PC-9 (cell line): ENCODE results near the gene SIM2. TPM values are rescaled to one million over a fixed set of nuclear protein-coding genes. Genes with fewer than 3 reads are reported as not detected.

Experiments
- BruUV-seq: library from RNA; stranded (reverse); fragments of 400-500 nt; replicated peaks from 2 replicates; lab custom pipeline; 2021; lab: Mats Ljungman, UMichigan
- CTCF ChIA-PET: fragments of 300-600 bp; sonication (Branson Sonifier 250); formaldehyde crosslinking; loops from one replicate; lab custom pipeline; 2022; ENCODE audit warnings: antibody characterized with exemption; lab: Charles Lee
- POLR2A ChIA-PET: fragments of 300-600 bp; sonication (Branson Sonifier 250); formaldehyde crosslinking; loops from one replicate; lab custom pipeline; 2022; ENCODE audit warnings: antibody characterized with exemption; ENCODE audit not compliant: unreplicated experiment; lab: Charles Lee
- DNase-seq, 2 experiments: peaks; one replicate each; pipeline versions ENCODE4 v3.0.0 to v3.0.0-alpha.2; 2015 to 2022; ENCODE audit warnings: mixed read lengths in 1 of 2
- H2AFZ ChIP-seq: fragments of 200-600 bp; sonication (generic); 2 replicates; pipeline ENCODE4 v1.8.1; 2017; ENCODE audit warnings: antibody characterized with exemption
- H3F3A ChIP-seq: fragments of 200-600 bp; sonication (generic); 2 replicates; pipeline ENCODE4 v1.8.1; 2017; ENCODE audit warnings: antibody characterized with exemption, mild to moderate bottlenecking, low read depth; ENCODE audit not compliant: insufficient read depth
- H3K27ac ChIP-seq: fragments of 200-600 bp; sonication (generic); 2 replicates; pipeline ENCODE4 v1.6.1; 2016; ENCODE audit warnings: mixed run types
- H3K27me3 ChIP-seq: fragments of 200-600 bp; sonication (generic); 2 replicates; pipeline ENCODE4 v1.6.1; 2016; ENCODE audit warnings: low read depth, mixed run types; ENCODE audit not compliant: insufficient read depth
- H3K36me3 ChIP-seq: fragments of 200-600 bp; sonication (generic); 2 replicates; pipeline ENCODE4 v1.6.1; 2016; ENCODE audit warnings: low read depth, mixed run types
- H3K4me1 ChIP-seq: fragments of 200-600 bp; sonication (generic); replicated peaks from 2 replicates; pipeline ENCODE4 v1.6.1; 2016; ENCODE audit warnings: mixed run types; ENCODE audit not compliant: insufficient read depth
- H3K4me2 ChIP-seq: fragments of 200-600 bp; sonication (generic); 2 replicates; pipeline ENCODE4 v1.6.1; 2017; ENCODE audit warnings: mixed run types
- H3K4me3 ChIP-seq: fragments of 200-600 bp; sonication (generic); 2 replicates; pipeline ENCODE4 v1.6.1; 2016; ENCODE audit warnings: mixed run types
- H3K79me2 ChIP-seq: fragments of 200-600 bp; sonication (generic); 2 replicates; pipeline ENCODE4 v1.6.1; 2017; ENCODE audit warnings: low read depth, mixed run types
- H3K9me2 ChIP-seq: fragments of 200-600 bp; sonication (generic); 2 replicates; pipeline ENCODE4 v1.8.1; 2017; ENCODE audit warnings: mild to moderate bottlenecking; ENCODE audit not compliant: insufficient read depth
- H3K9me3 ChIP-seq: fragments of 200-600 bp; sonication (generic); 2 replicates; pipeline ENCODE4 v1.8.1; 2016; ENCODE audit warnings: low read depth; ENCODE audit not compliant: insufficient read depth
- H4K20me1 ChIP-seq: fragments of 200-600 bp; sonication (generic); 2 replicates; pipeline ENCODE4 v1.8.1; 2017; ENCODE audit not compliant: insufficient read depth
- EZH2 ChIP-seq: fragments of 200-600 bp; sonication (generic); IDR thresholded peaks from 2 replicates; pipeline ENCODE4 v1.8.0; 2017; ENCODE audit warnings: antibody characterized with exemption, low read depth
- intact Hi-C: fragments of 100-400 bp; cut with micrococcal nuclease; formaldehyde crosslinking; loops from one replicate; pipeline ENCODE4 v1.10.0; 2022; ENCODE audit not compliant: unreplicated experiment
- total RNA-seq: library from RNA; stranded (reverse); gene quantifications from 2 replicates; pipeline ENCODE4 v1.2.3, GENCODE V29; 2021
- TF ChIP-seq, protein P1 (sequence below): fragments of 200-600 bp; sonication (generic); conservative IDR thresholded peaks from 2 replicates; pipeline ENCODE4 v1.6.1; 2017; ENCODE audit warnings: mixed run types, antibody characterized with exemption, mild to moderate bottlenecking, moderate library complexity

The SIM2 gene
- total RNA-seq, 1 experiment from 2014 or later, result 18.5 TPM

- CTCF ChIA-PET, result no interaction called here
These were observed 86.7 kb downstream of the SIM2 start for GRCh38 chr21:36785615-36786014.

DNA sequence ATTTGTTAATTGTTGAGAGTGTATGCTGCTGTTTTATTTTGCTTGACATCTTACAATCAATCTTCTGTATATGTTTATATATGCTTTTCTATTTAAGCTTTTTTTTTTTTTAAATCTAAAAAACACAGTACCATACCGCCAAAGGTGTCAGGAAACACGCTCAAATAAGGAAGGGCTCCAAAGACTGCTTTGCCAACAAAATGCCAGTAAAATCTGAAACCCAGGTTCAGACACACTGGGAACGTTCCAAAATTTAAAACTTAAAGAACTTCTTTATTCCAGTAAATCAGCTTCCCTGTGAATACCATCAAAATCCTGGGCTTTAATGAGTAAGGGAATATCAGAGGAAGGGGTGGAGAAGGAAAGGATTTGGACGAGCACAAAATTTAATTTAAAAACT is 87.3 kb downstream of the SIM2 start:
- no TSS peak for BruUV-seq
- CTCF ChIA-PET, result no interaction called here

More at GRCh38 chr21:36785615-36786014, 86.7 kb downstream of the SIM2 start:
- no peak for TF ChIP-seq EZH2
- TF ChIP-seq, protein P1, sequence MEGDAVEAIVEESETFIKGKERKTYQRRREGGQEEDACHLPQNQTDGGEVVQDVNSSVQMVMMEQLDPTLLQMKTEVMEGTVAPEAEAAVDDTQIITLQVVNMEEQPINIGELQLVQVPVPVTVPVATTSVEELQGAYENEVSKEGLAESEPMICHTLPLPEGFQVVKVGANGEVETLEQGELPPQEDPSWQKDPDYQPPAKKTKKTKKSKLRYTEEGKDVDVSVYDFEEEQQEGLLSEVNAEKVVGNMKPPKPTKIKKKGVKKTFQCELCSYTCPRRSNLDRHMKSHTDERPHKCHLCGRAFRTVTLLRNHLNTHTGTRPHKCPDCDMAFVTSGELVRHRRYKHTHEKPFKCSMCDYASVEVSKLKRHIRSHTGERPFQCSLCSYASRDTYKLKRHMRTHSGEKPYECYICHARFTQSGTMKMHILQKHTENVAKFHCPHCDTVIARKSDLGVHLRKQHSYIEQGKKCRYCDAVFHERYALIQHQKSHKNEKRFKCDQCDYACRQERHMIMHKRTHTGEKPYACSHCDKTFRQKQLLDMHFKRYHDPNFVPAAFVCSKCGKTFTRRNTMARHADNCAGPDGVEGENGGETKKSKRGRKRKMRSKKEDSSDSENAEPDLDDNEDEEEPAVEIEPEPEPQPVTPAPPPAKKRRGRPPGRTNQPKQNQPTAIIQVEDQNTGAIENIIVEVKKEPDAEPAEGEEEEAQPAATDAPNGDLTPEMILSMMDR, result no peak
- H3K4me2 ChIP-seq, result no peak overlapping the region
- intact Hi-C loops, result loop anchor here (2.0 to 10.0 kb wide), 2 partner anchors 75 to 129 kb away; no protein-coding TSS in a partner anchor
- no peak for DNase-seq
- BruUV-seq, result no TSS peak
- POLR2A ChIA-PET, result no interaction called here
- no peaks in the 10 kb centered on the region for H3K9me2 ChIP-seq
- no peak overlapping the region for H2AFZ ChIP-seq
- peaks cover 32% of the 10 kb centered on the region for H3K4me1 ChIP-seq
- no peak overlapping the region for H3K4me3 ChIP-seq
- 0 out of 2 replicates have a peak, but pooled peaks cover 5% of the 10 kb centered on the region for H3K79me2 ChIP-seq
- H3K27ac ChIP-seq, result no peak overlapping the region
- peaks cover 21% of the 10 kb centered on the region; the same call in 1 of the 2 replicates for H3F3A ChIP-seq
- H3K9me3 ChIP-seq, result no peaks in the 10 kb centered on the region
- no peaks in the 10 kb centered on the region for H3K36me3 ChIP-seq
- no peaks in the 10 kb centered on the region for H3K27me3 ChIP-seq
- no peaks in the 10 kb centered on the region for H4K20me1 ChIP-seq

DNA sequence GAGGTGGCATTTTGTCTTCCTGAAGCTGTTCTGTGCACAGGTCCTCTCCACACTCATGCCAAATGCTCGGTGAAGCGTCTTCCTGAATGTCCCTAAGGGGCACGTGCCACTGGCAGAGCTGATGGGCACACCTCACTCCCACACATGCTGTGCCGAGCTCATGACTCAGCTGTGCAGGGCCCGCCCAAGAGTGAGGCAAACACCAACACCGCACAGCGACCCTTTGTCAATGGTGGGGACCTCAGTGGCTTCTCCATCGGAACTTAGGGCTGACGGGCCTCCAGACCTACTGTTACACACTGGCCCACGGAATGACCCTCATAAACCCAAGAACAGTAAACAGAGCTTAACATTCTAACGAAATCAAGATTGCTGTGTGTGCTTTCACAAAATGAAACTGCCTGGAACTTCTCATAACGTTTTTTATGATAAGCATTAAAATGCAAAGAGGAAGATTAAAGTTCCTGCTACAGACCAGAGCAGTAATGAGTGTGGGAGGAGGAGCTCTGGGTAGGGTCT is 89.3 kb downstream of the SIM2 start:
- Histone ChIP-seq H3K4me1 (peaks cover 32% of the 10 kb centered on the region), H3K4me3 (peak overlapping the region; percentile 55; the same call in 1 of the 2 replicates), H3K9me2 (no peaks in the 10 kb centered on the region), H3K27ac (peak overlapping the region; percentile 68), H3K79me2 (0 out of 2 replicates have a peak, but pooled peaks cover 2% of the 10 kb centered on the region), H3K4me2 (peak overlapping the region; percentile 86), H3F3A (peaks cover 21% of the 10 kb centered on the region; the same call in 1 of the 2 replicates), H2AFZ (peak overlapping the region; percentile 63), H3K27me3 (no peaks in the 10 kb centered on the region), H4K20me1 (no peaks in the 10 kb centered on the region), H3K9me3 (no peaks in the 10 kb centered on the region), H3K36me3 (no peaks in the 10 kb centered on the region)
- ChIA-PET POLR2A (interaction anchor here (0.7 kb wide), 1 partner anchor 58 kb away, joined by 3 read pairs; no protein-coding TSS in a partner anchor), CTCF (no interaction called here)
- DNase-seq, result peak; percentile 54 to 79
- no TSS peak for BruUV-seq
- TF ChIP-seq, protein P1, result no peak
- no peak for TF ChIP-seq EZH2
- intact Hi-C loops, result loop anchor here (10.0 kb wide), 1 partner anchor 127 kb away; no protein-coding TSS in a partner anchor

More for the DNA sequence above, 87.3 kb downstream of the SIM2 start:
- no peak overlapping the region for H3K4me3 ChIP-seq
- no peak overlapping the region for H3K4me2 ChIP-seq
- no peak overlapping the region for H2AFZ ChIP-seq
- 0 out of 2 replicates have a peak, but pooled peaks cover 5% of the 10 kb centered on the region for H3K79me2 ChIP-seq
- no peaks in the 10 kb centered on the region for H3K36me3 ChIP-seq
- no peak for DNase-seq
- no peaks in the 10 kb centered on the region for H3K9me2 ChIP-seq
- peaks cover 21% of the 10 kb centered on the region; the same call in 1 of the 2 replicates for H3F3A ChIP-seq
- no peaks in the 10 kb centered on the region for H4K20me1 ChIP-seq
- POLR2A ChIA-PET, result no interaction called here
- H3K9me3 ChIP-seq, result no peaks in the 10 kb centered on the region
- no peak overlapping the region for H3K27ac ChIP-seq
- intact Hi-C loops, result loop anchor here (10.0 kb wide), 1 partner anchor 129 kb away; no protein-coding TSS in a partner anchor
- peaks cover 32% of the 10 kb centered on the region for H3K4me1 ChIP-seq
- no peaks in the 10 kb centered on the region for H3K27me3 ChIP-seq
- no peak for TF ChIP-seq EZH2
- TF ChIP-seq, protein P1, result no peak
